Stimulated activated CD4-positive, alpha-beta T cell treated with anti-CD3 and anti-CD28 coated beads, Interleukin-4, amount 100 ng/mL, for 4 hours (primary cell): ENCODE measurements around the gene TBX19.

Experiments
- DNase-seq, 2 experiments: peaks; one replicate each; pipeline ENCODE4 v3.0.0-alpha.2; 2020

The TBX19 gene

DNA sequence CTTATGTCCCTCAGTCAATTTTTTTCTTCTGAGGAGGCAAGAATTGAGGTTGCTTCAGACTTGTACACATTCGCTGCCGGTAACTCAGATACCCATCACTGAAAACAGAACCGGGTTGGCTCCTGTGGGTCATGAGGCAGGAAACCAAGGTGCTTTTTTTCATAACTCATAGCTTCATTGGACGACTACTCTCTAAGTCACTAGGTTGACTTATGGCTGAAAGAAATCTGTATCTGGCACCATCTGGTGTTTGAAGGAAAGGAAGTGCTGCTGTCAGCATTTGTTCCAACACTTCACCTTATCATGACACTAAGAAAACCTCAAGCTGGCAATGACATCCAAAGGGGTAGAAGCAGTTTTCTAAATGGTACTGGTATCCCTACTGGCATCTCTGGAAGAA is 82.3 kb downstream of the TBX19 start:
- DNase-seq = peak in 1 of 2 experiments; percentile 17
